OCI-LY1 (cell line): ENCODE data around the gene CACNA2D3.

Experiments
- H2AFZ ChIP-seq: fragments of 200-600 bp; sonication (generic), shearing (Covaris generic); 2 replicates; pipeline ENCODE4 v1.6.0; 2014; ENCODE audit warnings: antibody characterized with exemption, mild to moderate bottlenecking, low read length
- H3F3A ChIP-seq: fragments of 200-600 bp; sonication (generic), shearing (Covaris generic); 2 replicates; pipeline ENCODE4 v1.6.0; 2014; ENCODE audit warnings: mild to moderate bottlenecking, antibody characterized with exemption, low read length, moderate library complexity; ENCODE audit not compliant: insufficient read depth
- H3K27ac ChIP-seq: fragments of 200-600 bp; sonication (generic); 2 replicates; pipeline ENCODE4 v1.5.1; 2014; ENCODE audit warnings: low read length, mixed run types, mild to moderate bottlenecking, low read depth; ENCODE audit not compliant: poor library complexity, severe bottlenecking
- H3K27me3 ChIP-seq: fragments of 200-600 bp; sonication (generic); 2 replicates; pipeline ENCODE4 v1.6.0; 2014; ENCODE audit warnings: antibody characterized with exemption, mild to moderate bottlenecking, low read length, moderate library complexity; ENCODE audit not compliant: insufficient read depth
- H3K36me3 ChIP-seq: fragments of 200-600 bp; sonication (generic); 2 replicates; pipeline ENCODE4 v1.6.1; 2014; ENCODE audit warnings: mild to moderate bottlenecking, antibody characterized with exemption, low read length, moderate library complexity, mixed read lengths; ENCODE audit not compliant: insufficient read depth
- H3K4me1 ChIP-seq: fragments of 200-600 bp; sonication (generic); 2 replicates; pipeline ENCODE4 v1.5.1; 2014; ENCODE audit warnings: mild to moderate bottlenecking, low read length, moderate library complexity; ENCODE audit not compliant: insufficient read depth, severe bottlenecking
- H3K4me2 ChIP-seq: fragments of 200-600 bp; sonication (generic), shearing (Covaris generic); 2 replicates; pipeline ENCODE4 v1.6.1; 2014; ENCODE audit warnings: low read length
- H3K4me3 ChIP-seq: fragments of 200-600 bp; sonication (generic); 2 replicates; pipeline ENCODE4 v1.5.1; 2014; ENCODE audit warnings: low read length, low read depth, mild to moderate bottlenecking, mixed read lengths; ENCODE audit not compliant: poor library complexity, severe bottlenecking
- H3K79me2 ChIP-seq: fragments of 200-600 bp; shearing (Covaris generic); 2 replicates; pipeline ENCODE4 v1.6.1; 2016; ENCODE audit warnings: mixed run types, low read length, mixed read lengths; ENCODE audit not compliant: insufficient read depth
- H3K9ac ChIP-seq: fragments of 200-600 bp; sonication (generic), shearing (Covaris generic); 2 replicates; pipeline ENCODE4 v1.6.1; 2014; ENCODE audit warnings: mild to moderate bottlenecking, low read length, mixed read lengths
- H3K9me2 ChIP-seq: fragments of 200-600 bp; sonication (generic), shearing (Covaris generic); 2 replicates; pipeline ENCODE4 v1.6.1; 2014; ENCODE audit warnings: low read depth, mild to moderate bottlenecking, low read length, mixed read lengths
- H3K9me3 ChIP-seq: fragments of 200-600 bp; shearing (Covaris generic); 2 replicates; pipeline ENCODE4 v1.6.1; 2014; ENCODE audit warnings: low read length, mixed read lengths
- H4K20me1 ChIP-seq: fragments of 200-600 bp; sonication (generic), shearing (Covaris generic); 2 replicates; pipeline ENCODE4 v1.6.0; 2016; ENCODE audit warnings: mild to moderate bottlenecking, low read length; ENCODE audit not compliant: insufficient read depth
- CTCF ChIP-seq: fragments of 200-600 bp; sonication (generic), shearing (Covaris generic); IDR thresholded peaks from 2 replicates; pipeline ENCODE4 v1.5.1; 2017; ENCODE audit warnings: mild to moderate bottlenecking, antibody characterized with exemption, low read length, moderate library complexity, mixed read lengths
- EZH2 ChIP-seq: fragments of 200-600 bp; sonication (generic), shearing (Covaris generic); IDR thresholded peaks from 2 replicates; pipeline ENCODE4 v1.8.0; 2017; ENCODE audit warnings: borderline replicate concordance, mixed run types, mild to moderate bottlenecking, antibody characterized with exemption, low read length, moderate library complexity, mixed read lengths

The CACNA2D3 gene

GRCh38 chr3:55000546-55000945 is 878.2 kb downstream of the CACNA2D3 start:
- H3K27ac ChIP-seq, result no peak overlapping the region
- no peaks in the 10 kb centered on the region for H3K9me2 ChIP-seq
- no peak overlapping the region for H3K4me2 ChIP-seq
- no peaks in the 10 kb centered on the region for H3K9me3 ChIP-seq
- H3K79me2 ChIP-seq, result no peaks in the 10 kb centered on the region
- no peaks in the 10 kb centered on the region for H3F3A ChIP-seq
- H4K20me1 ChIP-seq, result no peaks in the 10 kb centered on the region
- H3K36me3 ChIP-seq, result no peaks in the 10 kb centered on the region
- no peak overlapping the region for H3K9ac ChIP-seq
- H3K4me1 ChIP-seq, result no peaks in the 10 kb centered on the region
- TF ChIP-seq EZH2, result no peak
- no peak for TF ChIP-seq CTCF
- H3K4me3 ChIP-seq, result no peak overlapping the region
- no peaks in the 10 kb centered on the region for H3K27me3 ChIP-seq
- H2AFZ ChIP-seq, result no peak overlapping the region

GRCh38 chr3:55000953-55001352 is 878.6 kb downstream of the CACNA2D3 start:
- H3K4me1 ChIP-seq, result no peaks in the 10 kb centered on the region
- H3K27ac ChIP-seq, result no peak overlapping the region
- no peaks in the 10 kb centered on the region for H4K20me1 ChIP-seq
- no peaks in the 10 kb centered on the region for H3K9me3 ChIP-seq
- H3K4me2 ChIP-seq, result no peak overlapping the region
- no peaks in the 10 kb centered on the region for H3K9me2 ChIP-seq
- TF ChIP-seq EZH2 (no peak), CTCF (no peak)
- H3F3A ChIP-seq, result no peaks in the 10 kb centered on the region
- H2AFZ ChIP-seq, result no peak overlapping the region
- H3K79me2 ChIP-seq, result no peaks in the 10 kb centered on the region
- no peaks in the 10 kb centered on the region for H3K27me3 ChIP-seq
- no peak overlapping the region for H3K9ac ChIP-seq
- no peak overlapping the region for H3K4me3 ChIP-seq
- no peaks in the 10 kb centered on the region for H3K36me3 ChIP-seq

- no peak for TF ChIP-seq CTCF
Observed at GRCh38 chr3:55002416-55002930, 880.1 kb downstream of the CACNA2D3 start.

More at GRCh38 chr3:55002416-55002930, 880.1 kb downstream of the CACNA2D3 start:
- H3K79me2 ChIP-seq, result no peaks in the 10 kb centered on the region
- no peaks in the 10 kb centered on the region for H3K4me1 ChIP-seq
- no peak overlapping the region for H3K9ac ChIP-seq
- no peaks in the 10 kb centered on the region for H3K9me3 ChIP-seq
- no peaks in the 10 kb centered on the region for H3K36me3 ChIP-seq
- no peaks in the 10 kb centered on the region for H3K9me2 ChIP-seq
- H3F3A ChIP-seq, result no peaks in the 10 kb centered on the region
- no peak overlapping the region for H3K4me2 ChIP-seq
- H3K27me3 ChIP-seq, result no peaks in the 10 kb centered on the region
- H2AFZ ChIP-seq, result no peak overlapping the region
- H3K4me3 ChIP-seq, result no peak overlapping the region
- no peak overlapping the region for H3K27ac ChIP-seq
- H4K20me1 ChIP-seq, result no peaks in the 10 kb centered on the region
